DMS 273 treated with DMSO at 0.1 percent for 48 hours (cell line): ENCODE data around the gene TMC1.
"Not testable (repeated sequence)": the region's sequence is repeated elsewhere in the genome, so short reads cannot be mapped to it uniquely, and the experiment has no call there.

Experiments used
- DNase-seq: peaks from one replicate; lab custom pipeline; 2025; lab: John Stamatoyannopoulos, UW

TMC1 gene

DNA sequence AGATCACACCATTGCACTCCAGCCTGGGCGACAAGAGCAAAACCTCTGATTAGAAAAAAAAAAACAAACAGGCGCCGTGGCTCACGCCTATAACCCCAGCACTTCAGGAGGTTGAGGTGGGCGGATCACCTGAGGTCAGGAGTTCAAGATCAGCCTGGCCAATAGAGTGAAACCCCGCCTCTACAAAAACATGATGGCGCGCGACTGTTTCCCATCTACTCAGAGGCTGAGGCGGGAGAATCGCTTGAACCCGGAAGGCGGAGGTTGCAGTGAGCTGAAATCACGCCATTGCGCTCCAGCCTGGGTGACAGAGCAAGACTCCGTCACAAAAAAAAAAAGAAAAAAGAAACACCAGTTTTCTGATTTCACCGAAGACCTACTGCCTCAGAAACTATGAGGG, at the start of gene TMC1:
Gene TMC1 (plus strand): TSS at position 193 of the 400 bp plus-strand sequence. CDS start 127,041 bp downstream, outside the sequence.
- not testable (repeated sequence) for DNase-seq

DNA sequence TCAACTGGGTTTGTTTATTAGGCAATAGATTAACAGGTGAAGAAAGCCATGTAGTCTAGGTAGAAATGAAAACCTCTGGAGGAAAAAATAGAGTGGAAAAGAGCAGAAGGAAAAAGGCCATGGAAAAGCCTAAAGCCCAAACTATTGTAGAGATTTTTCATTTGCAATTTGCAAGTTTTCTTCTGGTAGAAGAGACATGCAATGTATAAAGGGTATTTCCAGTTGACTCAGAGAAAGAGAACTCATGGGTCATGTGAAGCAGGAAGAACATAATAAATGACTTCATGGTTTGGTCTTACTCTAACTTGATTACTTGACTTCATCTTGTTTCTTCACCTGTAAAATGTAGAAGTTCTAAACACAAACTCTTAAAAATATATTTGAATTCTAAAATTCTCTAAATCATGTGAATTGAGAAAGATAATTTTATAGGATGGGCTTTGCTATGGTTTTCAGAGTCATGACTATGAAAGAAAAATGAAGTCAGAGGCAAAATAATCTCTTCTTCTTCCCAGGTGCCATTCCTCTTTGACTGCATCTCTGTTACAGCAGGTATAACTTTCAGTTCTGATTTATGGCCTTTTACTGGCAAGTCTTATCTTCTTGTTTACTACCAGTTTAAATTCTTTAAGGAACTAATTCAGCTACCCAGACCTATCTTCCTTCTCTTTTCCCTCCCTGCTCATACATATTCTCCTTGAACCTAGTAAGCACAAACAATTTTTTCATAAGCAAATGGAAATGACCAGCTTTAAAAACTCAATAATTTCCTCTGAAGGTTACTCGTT, 47.7 kb upstream of the TMC1 start:
- no peak for DNase-seq

DNA sequence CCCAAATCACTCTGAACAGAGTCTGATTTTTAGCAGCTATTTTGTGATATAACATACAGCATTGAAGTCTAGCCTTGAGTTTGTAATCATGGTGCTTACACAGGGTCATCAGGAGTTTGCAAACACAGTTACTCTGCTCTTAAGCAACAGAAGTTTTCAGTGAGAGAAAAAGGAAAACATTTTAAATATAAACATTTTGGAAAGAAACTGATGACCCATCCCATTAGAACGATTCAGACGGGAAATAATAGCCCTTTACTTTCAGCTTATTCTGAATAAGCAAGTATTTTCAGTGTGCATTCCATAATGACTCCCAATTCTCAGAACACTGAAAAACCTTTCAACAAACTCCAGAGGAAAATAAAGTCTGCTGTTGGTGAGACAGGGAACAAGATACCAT, 46.7 kb upstream of the TMC1 start:
- no peak for DNase-seq

DNA sequence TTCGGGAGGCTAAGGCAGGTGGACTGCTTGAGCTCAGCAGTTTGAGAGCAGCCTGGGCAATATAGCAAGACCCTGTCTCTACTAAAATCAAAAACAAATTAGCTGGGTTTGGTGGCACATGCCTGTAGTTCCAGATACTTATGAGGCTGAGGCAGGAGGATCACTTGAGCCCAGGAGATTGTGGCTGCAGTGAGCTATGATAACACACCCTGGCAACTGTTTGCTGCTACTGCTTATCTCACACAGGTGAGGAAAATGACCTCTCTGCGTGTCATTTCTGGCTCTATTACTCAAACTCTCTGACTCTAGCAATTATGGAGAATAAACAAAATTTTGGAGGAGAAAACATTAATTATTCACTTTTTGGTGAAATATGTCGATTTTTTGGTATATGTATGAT, 45.3 kb upstream of the TMC1 start:
- no peak for DNase-seq

DNA sequence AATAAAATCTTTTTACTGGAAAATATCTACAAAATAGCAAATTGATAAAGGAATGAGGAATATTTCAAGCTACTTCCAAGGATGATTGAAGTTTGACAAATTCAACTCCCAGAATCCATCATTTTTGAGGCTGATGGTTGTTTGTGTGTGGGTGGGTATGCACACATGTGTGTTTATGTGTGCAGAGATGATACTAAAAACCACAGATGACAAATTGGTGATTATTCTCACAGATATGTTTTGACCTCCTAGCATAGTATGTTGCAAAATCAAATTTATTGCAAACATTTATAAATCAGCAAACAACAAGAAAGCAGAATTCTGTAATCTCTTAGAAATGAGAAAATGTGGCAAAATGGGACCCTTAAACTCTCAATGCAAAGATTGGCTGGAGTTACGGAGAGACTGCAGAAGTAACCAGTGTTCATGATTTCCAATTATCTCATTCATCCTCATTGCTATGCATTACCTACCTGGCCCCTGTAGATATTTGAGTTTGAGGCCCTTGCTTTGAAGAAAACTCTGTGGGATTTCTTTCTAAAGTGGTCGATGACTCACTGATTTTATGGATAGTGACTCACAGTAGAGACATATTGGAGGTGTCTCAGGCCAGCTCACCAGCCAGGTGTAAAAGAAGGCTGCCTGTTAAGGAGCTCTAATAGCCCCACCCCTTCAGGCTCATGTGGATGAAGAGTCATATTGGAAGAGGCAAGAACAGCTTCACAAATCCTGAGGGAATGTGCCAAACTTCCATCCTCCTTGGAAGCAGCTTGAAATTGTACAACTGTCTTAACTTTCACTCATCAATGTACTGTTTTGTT, 44.6 kb upstream of the TMC1 start:
- DNase-seq: no peak

DNA sequence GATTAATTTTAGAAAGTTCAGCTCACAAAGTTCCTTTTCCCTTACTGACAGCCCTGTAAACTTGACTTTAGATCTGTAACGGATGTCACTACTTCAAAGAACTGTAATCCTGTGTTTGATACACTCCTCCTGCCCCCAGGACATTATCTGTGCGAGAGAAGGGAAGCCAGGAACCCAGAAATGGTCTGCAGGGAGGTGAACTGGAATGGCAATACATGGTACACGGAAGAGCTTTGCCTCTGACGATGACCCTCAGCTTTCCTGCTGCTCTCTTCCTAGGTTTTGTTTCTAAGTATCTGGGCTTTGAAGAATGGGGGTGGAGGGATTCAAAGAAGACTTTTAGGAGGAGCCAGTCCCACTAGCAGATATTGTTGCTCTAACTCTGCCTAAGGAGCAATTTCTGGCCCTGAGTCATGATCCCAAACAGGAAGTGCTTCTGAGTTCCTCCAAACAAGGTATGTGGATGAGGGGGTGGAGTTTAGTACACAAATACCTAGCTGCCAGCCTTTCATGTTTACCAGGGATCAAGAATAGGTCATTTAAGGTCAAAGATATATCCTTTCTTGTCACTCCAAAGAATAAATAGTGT, 43.4 kb upstream of the TMC1 start:
- no peak for DNase-seq

DNA sequence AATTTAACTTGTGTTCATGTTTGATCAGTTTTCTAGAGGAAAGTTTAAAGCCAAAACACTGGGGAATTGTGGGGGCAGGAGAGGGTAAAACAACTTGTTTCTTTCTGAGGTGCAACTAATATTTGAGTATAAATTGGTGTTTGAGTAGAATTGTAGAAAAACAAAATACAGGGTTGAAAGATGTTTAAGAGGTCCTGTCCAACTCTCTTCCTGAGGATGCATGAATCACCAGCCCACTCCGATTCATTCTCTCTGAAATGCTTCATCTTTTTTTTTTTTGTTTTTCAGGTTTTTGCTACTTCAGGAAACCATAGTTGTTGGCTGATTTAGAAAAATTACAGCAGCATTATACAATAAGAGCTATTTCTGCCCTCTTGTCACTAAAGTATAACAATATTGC, 42.4 kb upstream of the TMC1 start:
- DNase-seq: no peak

DNA sequence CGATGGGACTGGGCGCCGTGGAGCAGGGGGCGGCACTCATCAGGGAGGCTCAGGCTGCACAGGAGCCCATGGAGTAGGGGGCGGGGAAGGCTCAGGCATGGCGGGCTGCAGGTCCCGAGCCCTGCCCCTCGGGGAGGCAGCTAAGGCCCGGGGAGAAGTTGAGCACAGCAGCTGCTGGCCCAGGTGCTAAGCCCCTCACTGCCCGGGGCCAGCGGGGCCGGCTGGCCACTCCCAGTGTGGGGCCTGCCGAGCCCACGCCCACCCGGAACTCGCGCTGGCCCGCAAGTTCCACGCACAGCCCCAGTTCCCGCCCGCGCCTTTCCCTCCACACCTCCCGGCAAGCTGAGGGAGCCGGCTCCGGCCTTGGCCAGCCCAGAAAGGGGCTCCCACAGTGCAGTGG, 41.1 kb upstream of the TMC1 start:
- DNase-seq: not testable (repeated sequence)

DNA sequence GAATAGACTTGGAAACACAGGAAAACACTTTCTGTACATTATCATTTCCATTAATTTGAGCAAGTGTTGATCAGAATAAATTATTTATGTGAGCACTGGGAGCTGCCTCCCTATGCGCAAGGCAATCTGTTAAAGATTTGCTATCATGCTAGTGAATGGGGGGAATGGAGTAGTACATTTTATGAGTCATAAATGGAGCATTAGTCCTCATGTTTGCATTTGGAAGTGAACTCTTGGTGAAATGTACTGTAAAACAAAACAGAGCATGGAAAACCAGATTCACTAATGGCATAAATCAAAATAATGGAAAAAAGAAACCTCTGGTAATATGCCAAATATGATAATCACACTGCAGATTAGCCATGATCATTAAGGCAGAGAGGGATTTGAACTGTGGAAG, 40.5 kb upstream of the TMC1 start:
- DNase-seq: no peak

DNA sequence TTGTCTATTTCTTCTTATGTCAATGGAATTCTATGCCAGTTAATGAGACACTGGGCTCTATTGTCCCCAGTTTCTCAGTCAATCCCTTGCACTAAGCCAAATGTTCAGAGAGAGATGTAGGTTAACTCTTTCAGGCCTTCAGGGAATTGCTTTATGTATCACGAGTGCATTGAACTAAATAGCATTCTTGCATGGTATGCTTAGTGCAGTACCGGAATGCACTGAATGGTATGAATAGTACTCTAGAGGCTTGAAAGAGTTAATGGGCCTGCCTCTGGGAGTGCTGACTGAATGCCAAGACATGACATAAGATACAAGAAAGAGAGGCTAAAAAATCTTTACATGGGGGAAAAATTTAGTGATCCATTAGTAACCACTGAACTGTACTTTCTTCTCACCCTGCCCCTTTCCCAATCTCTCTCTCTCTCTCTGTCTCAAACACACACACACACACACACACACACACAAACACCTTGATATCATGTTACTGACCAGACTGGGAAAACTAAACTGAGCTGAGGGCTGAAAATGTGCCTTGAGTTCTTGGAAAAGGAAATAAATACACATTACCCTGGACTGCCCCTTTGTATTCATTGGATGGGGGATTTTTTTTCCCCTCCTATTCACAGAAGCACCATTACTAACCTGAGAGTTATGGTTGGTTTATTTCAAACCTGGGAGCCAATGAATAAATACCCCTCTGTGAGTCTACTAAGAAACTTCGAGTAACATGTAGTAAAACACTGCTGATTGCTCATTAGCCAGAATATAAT, 35.4 kb upstream of the TMC1 start:
- DNase-seq: no peak

DNA sequence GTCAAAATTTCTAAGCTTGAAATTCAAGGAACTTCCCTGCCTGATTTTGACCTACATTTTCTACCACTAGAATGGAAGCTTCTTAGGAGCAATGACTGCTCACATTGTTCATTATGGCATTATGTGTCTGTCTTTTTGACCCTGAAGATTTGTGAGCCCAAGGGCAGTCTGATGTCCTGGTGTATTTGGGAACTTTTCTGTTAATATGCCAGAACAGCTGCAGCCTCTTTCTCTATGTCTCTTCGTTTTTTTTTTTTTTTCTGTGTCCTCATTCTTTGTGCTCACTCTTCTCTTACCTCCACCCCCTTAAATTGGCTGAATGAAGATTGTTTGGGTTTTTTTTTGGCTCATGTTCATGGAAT, 34.8 kb upstream of the TMC1 start:
- no peak for DNase-seq

DNA sequence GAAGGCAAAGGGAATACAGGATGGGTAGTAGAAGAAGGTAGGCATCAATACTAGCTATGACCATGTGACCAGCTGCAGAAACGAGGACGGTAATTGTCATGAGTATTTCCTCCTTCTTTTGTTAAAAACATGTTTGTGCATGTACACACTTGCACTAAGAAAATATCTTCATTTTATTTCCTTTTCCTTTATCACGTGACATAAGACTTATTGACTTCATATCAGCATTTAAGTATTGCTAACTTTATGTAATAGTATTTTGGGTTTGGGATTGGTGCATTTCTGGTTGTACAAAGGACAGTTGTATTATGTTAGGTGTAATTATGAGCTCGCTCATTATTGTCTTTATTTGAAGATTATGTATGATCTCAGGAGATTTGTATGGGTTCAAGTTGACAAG, 33.7 kb upstream of the TMC1 start:
- not testable (repeated sequence) for DNase-seq

DNA sequence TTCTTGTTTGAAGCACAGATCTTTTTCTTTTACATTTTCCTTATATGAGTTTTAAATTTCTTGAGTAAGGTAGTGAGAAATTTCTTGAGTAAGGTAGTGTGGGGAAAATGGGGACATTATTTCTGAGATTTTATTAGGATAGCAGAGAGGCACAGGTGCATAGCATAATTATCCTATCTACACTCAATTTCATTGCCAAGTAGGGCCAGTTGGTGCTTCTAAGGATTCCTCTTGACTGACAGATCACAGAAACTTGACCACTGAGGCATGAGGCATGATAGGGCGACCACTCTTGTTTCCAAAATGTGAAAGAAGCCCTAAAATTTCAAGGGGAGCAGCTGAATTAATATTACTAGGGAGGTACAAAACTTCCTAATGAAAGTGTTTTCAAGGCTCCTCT, 31.4 kb upstream of the TMC1 start:
- no peak for DNase-seq

DNA sequence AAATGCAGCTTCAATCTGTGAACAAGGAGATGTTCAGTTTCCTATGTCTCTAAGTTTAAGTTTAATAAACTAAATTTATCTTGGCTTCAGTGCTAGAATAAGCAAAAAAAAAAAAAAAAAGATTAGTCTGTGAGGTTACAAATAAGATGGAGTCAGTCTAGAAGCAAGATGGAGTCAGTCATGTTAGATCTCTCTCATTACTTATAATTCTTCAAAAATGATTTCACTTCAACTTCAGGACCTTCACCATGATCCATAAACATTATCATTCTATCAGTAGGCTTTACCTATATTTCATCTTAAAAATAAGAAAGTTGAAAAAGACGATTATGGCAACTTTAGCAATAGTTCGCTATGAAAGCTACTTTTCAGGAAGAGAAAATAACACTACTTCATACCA, 30.2 kb upstream of the TMC1 start:
- DNase-seq: no peak

DNA sequence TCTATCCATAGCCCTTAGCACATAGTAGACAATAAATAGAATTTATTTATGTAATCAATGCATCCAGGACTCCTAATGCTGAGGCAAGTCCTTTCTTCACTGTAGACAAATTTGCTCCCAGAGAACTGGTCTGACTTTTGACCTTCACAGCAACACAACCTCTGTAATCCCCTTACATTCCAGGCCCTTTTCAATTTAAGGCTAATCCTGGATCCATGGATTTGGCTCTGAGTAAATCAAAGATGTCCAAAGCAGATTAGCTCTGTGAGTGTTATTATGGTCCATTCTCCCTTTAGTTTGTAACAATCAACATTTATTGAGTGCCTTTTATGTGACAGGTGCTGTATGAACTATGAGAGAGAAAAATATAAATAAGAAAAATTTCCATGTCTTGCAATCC, 27.4 kb upstream of the TMC1 start:
- no peak for DNase-seq

DNA sequence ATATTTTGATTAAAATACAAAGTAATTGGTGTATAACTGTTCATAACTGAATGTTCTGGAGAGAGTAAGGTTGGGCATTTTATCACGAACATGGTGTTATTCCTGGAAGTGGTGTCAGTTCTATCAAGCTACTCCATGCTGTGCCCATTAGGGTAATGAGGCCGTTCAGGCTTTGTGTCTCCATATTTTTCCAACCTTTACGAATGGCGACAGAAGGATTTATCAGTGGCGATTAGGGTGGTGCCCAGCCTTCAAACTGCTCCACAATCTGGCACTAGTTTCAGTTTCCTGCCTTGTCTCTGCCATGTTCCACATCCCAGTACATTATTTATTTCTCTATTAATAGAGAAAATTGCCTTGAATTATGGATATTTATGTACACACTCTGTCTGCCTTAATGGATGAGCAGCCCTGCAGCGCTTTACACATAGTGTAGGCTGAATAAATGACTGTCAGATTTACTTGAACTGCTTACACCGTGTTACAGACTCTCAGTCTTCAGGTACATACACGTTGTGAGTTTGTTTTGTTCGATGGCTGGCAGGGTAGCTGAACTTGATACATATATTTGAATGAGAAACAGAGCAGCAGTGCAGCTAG, 23.9 kb upstream of the TMC1 start:
- DNase-seq: peak; percentile 37

DNA sequence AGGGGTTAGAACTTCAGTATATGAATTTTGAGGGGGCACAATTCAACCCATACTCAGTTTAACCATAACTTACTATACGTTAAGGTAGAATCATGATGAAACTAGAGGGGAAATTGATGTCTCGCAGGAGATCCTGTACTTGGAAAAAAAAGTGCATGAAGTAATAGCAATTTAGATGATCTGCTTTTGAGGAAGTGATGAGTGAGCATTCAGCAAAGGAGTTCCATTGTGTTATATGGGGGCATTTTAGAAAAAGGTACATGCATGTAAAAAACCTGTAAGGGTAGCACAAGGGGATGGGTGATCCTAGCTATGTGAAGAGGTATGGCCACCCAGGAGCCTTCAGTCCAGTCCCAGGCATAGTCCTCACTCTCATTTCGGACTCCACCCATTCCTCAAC, 14.8 kb upstream of the TMC1 start:
- DNase-seq: no peak

DNA sequence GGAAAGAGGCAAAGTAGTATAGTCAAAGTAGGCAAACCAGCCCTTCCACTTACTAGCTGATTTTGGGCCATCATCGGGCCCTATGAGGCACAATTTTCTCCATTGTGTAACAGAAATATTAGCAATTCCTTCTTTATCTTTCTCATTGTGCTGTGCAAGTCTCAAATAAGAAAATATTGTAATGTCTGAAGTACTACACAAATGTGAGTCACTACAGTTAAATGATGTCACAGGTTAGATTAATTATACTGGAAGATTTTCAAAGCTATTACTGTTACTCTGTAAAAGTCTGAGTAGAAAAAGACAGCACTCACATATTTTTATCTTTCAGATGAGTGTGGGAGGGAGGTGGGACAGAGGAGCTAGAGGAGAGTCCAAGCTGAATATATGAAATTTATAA, 12.4 kb upstream of the TMC1 start:
- no peak for DNase-seq

DNA sequence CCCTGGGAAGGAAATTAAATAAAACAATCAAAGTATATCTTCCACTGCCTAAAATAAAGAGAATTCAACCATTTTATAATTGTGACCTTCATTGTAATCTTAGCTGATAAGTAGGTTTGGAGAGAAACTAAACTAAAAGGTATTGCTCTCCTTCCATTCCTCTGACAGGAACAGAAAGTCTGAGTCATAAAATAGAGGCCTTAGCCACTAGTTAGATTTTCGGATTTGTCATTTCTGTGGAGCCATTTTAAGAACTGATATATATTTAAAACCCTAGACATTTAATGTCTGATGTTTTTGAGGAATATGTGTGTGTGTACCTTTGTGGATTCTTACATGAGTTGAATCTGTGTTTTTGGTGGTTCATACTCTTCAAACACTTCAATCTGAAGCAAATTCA, 11.8 kb upstream of the TMC1 start:
- DNase-seq: no peak

DNA sequence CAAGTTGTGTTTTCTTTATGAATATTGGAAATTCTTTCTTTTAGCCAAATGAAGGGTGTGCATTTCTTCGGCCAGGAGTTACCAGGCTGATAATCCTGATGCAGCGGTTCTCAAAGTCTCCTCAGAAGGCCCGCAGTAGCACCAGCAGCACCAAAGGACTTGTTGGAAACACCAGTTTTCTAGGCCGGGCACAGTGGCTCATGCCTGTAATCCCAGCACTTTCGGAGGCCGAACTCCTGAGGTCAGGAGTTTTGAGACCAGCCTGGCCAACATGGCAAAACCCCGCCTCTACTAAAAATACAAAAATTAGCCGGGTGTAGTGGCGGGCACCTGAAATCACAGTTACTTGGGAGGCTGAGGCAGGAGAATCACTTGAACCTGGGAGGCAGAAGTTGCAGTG, 397 bp upstream of the TMC1 start:
- DNase-seq: not testable (repeated sequence)

DNA sequence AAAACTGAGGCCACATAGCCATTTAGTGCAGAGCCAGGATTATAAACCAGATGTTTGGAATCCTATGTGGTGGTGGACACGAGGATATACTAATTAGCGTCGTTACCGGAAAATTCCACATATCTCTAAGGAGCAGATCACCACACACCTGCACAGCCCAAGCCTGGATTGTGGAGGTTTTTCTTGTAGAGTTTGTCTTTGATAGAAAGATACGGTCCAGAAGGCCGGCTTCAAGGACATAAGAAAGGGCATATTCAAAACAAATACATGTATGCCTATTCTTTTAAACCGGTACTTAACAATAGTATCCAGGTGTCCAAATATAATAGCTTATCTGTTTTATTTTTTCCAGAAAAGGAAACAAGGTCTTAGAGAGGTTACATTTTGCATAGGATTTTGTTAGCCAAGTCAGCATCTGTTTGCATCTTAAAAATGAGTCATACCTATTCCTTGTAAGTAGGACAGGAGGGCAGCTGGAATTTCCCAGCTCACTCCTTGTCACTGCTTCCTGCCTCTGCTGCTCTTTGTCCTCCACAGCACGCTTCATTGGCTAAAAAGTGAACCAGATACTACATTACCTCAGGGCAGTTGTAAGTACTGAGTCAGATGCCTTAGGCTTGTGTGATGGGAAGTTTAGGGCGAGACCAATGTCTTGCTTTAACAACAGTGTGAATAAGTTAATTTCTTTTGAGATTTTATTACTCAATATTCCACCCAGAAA, 3.6 kb downstream of the TMC1 start:
- DNase-seq: no peak
